OCI-LY3 (cell line): ENCODE data around the gene NDC1.

Experiments used
- CTCF ChIP-seq: fragments of 200-600, 300-600 bp; sonication (generic); IDR thresholded peaks from 2 replicates; pipeline ENCODE4 v1.5.1; 2014; ENCODE audit warnings: antibody characterized with exemption, low read length, low read depth
- EZH2phosphoT487 ChIP-seq: fragments of 200-600 bp; shearing (Covaris generic); IDR thresholded peaks from 2 replicates; pipeline ENCODE4 v1.6.1; 2018; ENCODE audit warnings: antibody characterized with exemption, mixed run types, low read depth

DNA sequence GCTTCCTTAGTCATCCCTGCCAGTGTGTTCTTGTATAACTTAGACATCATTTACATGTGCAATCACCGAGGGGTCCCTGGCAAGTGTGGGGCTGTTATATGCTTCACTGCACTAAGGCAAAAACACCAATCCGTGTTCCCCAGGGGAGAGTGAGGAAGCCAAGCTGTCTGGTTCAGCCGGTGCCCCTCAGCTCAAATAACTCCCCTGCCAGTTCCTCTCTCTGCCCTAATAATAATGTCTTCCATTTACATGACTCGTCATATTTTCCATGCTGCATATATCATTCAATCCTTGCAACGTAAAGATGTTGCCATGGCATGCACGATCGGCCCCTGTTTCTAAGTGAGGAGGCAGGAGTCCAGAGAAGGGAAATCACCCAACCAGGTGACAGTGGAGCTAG, 24.4 kb upstream of the NDC1 start:
- TF ChIP-seq CTCF = no peak
- no peak for TF ChIP-seq EZH2phosphoT487
